Measurements from ENCODE around the gene GRAP2. TPM values are rescaled to one million over a fixed set of nuclear protein-coding genes. Genes with fewer than 3 reads are reported as not detected.

The GRAP2 gene
- total RNA-seq, 1 donor from 2014 or later: 12.3 TPM

DNA sequence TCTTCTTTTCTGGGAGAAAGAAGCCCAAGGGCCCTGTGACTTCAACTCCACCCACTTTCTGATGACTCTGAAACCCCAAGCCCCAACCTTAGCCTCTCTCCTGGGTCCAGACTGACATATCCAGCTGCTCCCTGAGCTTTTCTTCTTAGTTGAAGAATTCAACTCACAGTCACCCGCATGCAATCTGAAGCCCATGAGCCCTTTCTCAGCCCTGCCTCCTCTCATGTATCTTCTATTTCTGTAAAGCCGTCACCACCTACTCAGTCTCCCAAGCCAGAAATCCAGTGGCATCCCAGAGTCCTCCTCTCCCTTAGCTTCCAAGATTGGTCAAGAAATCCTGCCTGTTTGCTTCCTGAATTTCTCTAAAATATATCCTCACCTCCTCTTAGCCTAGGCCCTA is 52.2 kb downstream of the GRAP2 start:
- H3K36me3 ChIP-seq: no peaks in the 10 kb centered on the region
- intact Hi-C loops (cut with DNase I): no loop called here
- no peaks in the 10 kb centered on the region for H3K4me1 ChIP-seq
- H3K4me3 ChIP-seq: no peak overlapping the region
- TF ChIP-seq POLR2AphosphoS5 (IDR thresholded peaks at IDR 0.05; ENCODE audit: insufficient read depth in 1 of 2, low read depth in 1 of 2) (no peak), POLR2A (IDR thresholded peaks at IDR 0.05) (no peak)
- TF ChIP-seq, protein P1, sequence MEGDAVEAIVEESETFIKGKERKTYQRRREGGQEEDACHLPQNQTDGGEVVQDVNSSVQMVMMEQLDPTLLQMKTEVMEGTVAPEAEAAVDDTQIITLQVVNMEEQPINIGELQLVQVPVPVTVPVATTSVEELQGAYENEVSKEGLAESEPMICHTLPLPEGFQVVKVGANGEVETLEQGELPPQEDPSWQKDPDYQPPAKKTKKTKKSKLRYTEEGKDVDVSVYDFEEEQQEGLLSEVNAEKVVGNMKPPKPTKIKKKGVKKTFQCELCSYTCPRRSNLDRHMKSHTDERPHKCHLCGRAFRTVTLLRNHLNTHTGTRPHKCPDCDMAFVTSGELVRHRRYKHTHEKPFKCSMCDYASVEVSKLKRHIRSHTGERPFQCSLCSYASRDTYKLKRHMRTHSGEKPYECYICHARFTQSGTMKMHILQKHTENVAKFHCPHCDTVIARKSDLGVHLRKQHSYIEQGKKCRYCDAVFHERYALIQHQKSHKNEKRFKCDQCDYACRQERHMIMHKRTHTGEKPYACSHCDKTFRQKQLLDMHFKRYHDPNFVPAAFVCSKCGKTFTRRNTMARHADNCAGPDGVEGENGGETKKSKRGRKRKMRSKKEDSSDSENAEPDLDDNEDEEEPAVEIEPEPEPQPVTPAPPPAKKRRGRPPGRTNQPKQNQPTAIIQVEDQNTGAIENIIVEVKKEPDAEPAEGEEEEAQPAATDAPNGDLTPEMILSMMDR (IDR thresholded peaks at IDR 0.05): no peak
- H3K27ac ChIP-seq: no peak overlapping the region
- no peaks in the 10 kb centered on the region for H3K9me3 ChIP-seq
- no peaks in the 10 kb centered on the region for H3K27me3 ChIP-seq
- no peak for DNase-seq (ENCODE audit: extremely low spot score in 2 of 2)

DNA sequence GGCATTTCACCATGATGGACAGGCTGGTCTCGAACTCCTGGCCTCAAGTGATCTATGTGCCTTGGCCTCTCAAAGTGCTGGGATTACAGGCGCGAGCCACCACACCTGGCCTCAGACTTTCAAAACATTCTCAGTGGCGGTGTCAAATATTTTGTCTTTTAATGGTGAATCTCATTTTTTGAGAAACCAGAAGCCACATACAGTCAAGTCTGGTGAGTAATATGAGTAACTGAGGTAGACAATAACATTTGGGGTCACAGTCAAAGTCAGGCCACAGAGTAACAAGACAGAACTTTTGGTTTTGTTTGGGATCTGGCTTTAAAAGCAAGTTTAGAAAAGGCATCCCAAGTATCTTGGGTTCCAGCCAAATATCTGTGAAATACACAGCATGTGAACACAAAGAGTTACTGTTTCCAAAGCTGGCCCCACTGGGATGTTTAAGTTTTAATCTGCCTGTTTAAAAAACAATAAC is 53.7 kb downstream of the GRAP2 start:
- Histone ChIP-seq H3K9me3 (no peaks in the 10 kb centered on the region), H3K27ac (no peak overlapping the region), H3K27me3 (no peaks in the 10 kb centered on the region), H3K4me3 (no peak overlapping the region), H3K36me3 (no peaks in the 10 kb centered on the region), H3K4me1 (no peaks in the 10 kb centered on the region)
- TF ChIP-seq POLR2AphosphoS5 (IDR thresholded peaks at IDR 0.05; ENCODE audit: insufficient read depth in 1 of 2, low read depth in 1 of 2): no peak
- no peak for DNase-seq (ENCODE audit: extremely low spot score in 2 of 2)
- intact Hi-C loops (cut with DNase I): no loop called here

DNA sequence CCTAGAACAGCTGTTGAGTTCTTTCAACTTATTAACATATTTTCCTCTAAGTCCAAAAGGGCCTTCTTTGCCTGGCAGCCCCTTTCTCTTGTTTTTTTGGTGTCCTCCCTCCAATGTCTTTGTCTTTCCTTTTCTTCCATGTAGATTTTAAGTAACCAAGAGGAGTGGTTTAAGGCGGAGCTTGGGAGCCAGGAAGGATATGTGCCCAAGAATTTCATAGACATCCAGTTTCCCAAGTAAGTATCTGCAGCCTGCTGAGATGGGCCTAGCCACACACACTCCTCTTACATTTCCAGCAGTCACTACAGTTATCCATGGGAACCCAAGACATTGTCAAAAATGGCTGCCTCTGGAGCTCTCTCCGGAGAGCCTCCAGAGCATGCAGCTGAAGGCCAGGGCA is 54.8 kb downstream of the GRAP2 start:
- Histone ChIP-seq H3K27ac (no peak overlapping the region), H3K4me3 (no peak overlapping the region), H3K4me1 (no peaks in the 10 kb centered on the region), H3K36me3 (no peaks in the 10 kb centered on the region), H3K27me3 (no peaks in the 10 kb centered on the region), H3K9me3 (no peaks in the 10 kb centered on the region)
- DNase-seq (ENCODE audit: extremely low spot score in 2 of 2): no peak
- intact Hi-C loops (cut with DNase I): no loop called here
- TF ChIP-seq POLR2AphosphoS5 (IDR thresholded peaks at IDR 0.05; ENCODE audit: insufficient read depth in 1 of 2, low read depth in 1 of 2) (no peak), POLR2A (IDR thresholded peaks at IDR 0.05) (no peak)
- TF ChIP-seq, protein P1 (IDR thresholded peaks at IDR 0.05): no peak

DNA sequence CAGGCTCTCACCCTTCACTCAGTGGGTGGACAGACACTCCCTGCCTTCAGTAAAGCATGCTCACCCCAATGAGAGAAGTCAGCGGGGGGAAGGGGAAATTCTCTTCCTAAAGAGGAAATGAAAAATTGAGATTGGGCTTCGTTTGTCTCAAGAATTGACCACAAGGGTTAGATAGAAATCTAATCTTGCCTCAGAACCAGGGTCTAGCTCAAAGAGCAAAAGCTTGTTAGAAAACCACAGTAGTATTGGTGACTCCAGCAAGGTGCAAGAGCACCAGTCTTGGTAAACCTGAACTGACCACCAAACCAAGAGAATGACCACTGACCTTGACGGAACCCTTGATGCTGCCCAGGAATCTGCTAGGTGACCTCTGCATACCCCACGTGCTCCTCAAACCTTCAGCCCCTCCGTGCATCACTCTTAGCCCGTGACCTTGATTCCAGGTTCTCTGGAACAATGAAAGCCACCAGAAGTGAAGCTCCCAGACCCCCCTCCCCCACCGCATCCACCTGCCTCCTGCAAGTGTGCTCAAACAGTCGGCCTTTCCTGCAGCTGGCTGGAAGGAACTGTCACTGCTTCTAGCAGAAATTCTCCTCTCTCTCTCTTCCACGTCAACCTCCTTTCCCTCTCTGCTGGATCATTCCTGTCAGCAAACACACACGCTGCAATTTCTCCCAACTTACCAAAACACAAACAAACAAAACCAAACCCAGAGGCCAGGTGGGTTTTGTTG is 56.2 kb downstream of the GRAP2 start:
- TF ChIP-seq, protein P1 (IDR thresholded peaks at IDR 0.05): no peak
- TF ChIP-seq POLR2A (IDR thresholded peaks at IDR 0.05) (no peak), POLR2AphosphoS5 (IDR thresholded peaks at IDR 0.05; ENCODE audit: insufficient read depth in 1 of 2, low read depth in 1 of 2) (no peak)
- Histone ChIP-seq H3K27me3 (no peaks in the 10 kb centered on the region), H3K4me3 (no peak overlapping the region), H3K9me3 (no peaks in the 10 kb centered on the region), H3K36me3 (no peaks in the 10 kb centered on the region), H3K4me1 (no peaks in the 10 kb centered on the region), H3K27ac (no peak overlapping the region)
- intact Hi-C loops (cut with DNase I): no loop called here
- no peak for DNase-seq (ENCODE audit: extremely low spot score in 2 of 2)

DNA sequence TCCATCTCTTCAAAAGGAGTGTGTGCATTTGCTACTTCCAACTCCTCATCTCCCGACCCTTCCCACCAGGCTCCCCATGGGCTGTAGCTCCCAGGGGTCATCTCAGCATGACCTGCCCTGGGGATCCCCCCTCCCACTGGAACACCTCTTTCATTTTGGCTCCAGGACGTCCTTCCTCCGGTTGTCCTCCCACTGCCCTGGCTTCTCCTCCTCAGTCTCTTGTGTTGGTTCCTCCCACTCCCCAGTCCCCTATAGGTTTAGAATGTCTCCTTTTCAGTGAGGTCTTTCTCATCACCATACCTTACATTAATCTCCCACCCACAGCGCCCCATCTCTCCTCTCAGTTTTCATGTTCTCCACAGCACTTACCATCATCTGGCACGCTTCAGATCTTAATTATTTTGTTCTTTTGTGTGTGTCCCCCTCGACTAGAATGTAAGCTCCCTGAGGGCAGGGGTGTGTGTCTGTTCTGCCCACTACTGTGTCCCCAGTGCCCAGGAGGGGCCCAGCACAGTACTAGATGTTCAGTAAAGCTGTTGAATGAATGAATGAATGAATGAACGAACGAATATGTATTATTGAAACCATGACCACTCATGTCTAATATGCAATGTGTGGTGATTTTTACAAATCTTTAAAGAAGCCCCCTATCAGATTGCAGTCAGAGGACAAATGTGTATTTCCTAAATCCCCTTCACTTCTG is 57.3 kb downstream of the GRAP2 start:
- no peaks in the 10 kb centered on the region for H3K4me1 ChIP-seq
- no peak for TF ChIP-seq POLR2AphosphoS5 (IDR thresholded peaks at IDR 0.05; ENCODE audit: insufficient read depth in 1 of 2, low read depth in 1 of 2)
- TF ChIP-seq POLR2A (IDR thresholded peaks at IDR 0.05): no peak
- TF ChIP-seq, protein P1 (IDR thresholded peaks at IDR 0.05): no peak
- no peak overlapping the region for H3K4me3 ChIP-seq
- no peak overlapping the region for H3K27ac ChIP-seq
- no peaks in the 10 kb centered on the region for H3K27me3 ChIP-seq
- H3K36me3 ChIP-seq: no peaks in the 10 kb centered on the region
- DNase-seq (ENCODE audit: extremely low spot score in 2 of 2): no peak
- intact Hi-C loops (cut with DNase I): no loop called here
- no peaks in the 10 kb centered on the region for H3K9me3 ChIP-seq

Measured in vagina (tissue), 2 donors.